DOHH2 (cell line): ENCODE measurements around the gene LIPM.

Source experiments
- CTCF ChIP-seq: fragments of 200-600 bp; sonication (generic); IDR thresholded peaks from one replicate; pipeline ENCODE4 v1.5.1; 2014; ENCODE audit warnings: antibody characterized with exemption, mild to moderate bottlenecking, low read depth, low read length; ENCODE audit not compliant: poor library complexity, severe bottlenecking
- EZH2phosphoT487 ChIP-seq: fragments of 200-600 bp; sonication (generic); IDR thresholded peaks from 2 replicates; pipeline ENCODE4 v1.6.1; 2017; ENCODE audit warnings: borderline replicate concordance, mild to moderate bottlenecking, antibody characterized with exemption, low read length, moderate library complexity, mixed read lengths

- TF ChIP-seq CTCF (no peak), EZH2phosphoT487 (no peak)
Observed at GRCh38 chr10:88851706-88852105, 49.2 kb downstream of the LIPM start, which contains the start of gene ANKRD22.
